ENCODE data around the gene FAM181A. TPM values are rescaled to one million over a fixed set of nuclear protein-coding genes. Genes with fewer than 3 reads are reported as not detected.

The FAM181A gene
- total RNA-seq, 1 experiment from 2014 or later, result not detected

- Histone ChIP-seq H3K4me3 (ENCODE audit: low read depth, low read length, poor library complexity, severe bottlenecking) (no peak overlapping the region), H3K36me3 (ENCODE audit: insufficient read depth, low read length, poor library complexity, severe bottlenecking) (no peaks in the 10 kb centered on the region), H3K27me3 (replicated peaks; ENCODE audit: insufficient read depth, low read depth, low read length, poor library complexity) (peaks cover 33% of the 10 kb centered on the region), H3K9me3 (ENCODE audit: low read depth, low read length, poor library complexity, severe bottlenecking) (no peaks in the 10 kb centered on the region), H3K27ac (ENCODE audit: low read depth, low read length, poor library complexity, severe bottlenecking) (no peak overlapping the region), H3K4me1 (ENCODE audit: insufficient read depth, low read length, poor library complexity, severe bottlenecking) (no peaks in the 10 kb centered on the region)
- DNase-seq (ENCODE audit: low spot score), result no peak
- ChIA-PET CTCF (interaction anchor here (0.8 kb wide), 1 partner anchor 35 kb away, joined by 3 read pairs; no protein-coding TSS in a partner anchor), POLR2A (ENCODE audit: low non-redundant PET) (no interaction called here)
- TF ChIP-seq, protein P1, sequence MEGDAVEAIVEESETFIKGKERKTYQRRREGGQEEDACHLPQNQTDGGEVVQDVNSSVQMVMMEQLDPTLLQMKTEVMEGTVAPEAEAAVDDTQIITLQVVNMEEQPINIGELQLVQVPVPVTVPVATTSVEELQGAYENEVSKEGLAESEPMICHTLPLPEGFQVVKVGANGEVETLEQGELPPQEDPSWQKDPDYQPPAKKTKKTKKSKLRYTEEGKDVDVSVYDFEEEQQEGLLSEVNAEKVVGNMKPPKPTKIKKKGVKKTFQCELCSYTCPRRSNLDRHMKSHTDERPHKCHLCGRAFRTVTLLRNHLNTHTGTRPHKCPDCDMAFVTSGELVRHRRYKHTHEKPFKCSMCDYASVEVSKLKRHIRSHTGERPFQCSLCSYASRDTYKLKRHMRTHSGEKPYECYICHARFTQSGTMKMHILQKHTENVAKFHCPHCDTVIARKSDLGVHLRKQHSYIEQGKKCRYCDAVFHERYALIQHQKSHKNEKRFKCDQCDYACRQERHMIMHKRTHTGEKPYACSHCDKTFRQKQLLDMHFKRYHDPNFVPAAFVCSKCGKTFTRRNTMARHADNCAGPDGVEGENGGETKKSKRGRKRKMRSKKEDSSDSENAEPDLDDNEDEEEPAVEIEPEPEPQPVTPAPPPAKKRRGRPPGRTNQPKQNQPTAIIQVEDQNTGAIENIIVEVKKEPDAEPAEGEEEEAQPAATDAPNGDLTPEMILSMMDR (conservative IDR thresholded peaks at IDR 0.05; ENCODE audit: low read depth, low read length), result no peak
- no peak for TF ChIP-seq EZH2 (IDR thresholded peaks at IDR 0.05; ENCODE audit: borderline replicate concordance, low read depth, low read length, poor library complexity, severe bottlenecking)
- no TSS peak for BruUV-seq (replicated peaks)
- intact Hi-C loops (cut with micrococcal nuclease; ENCODE audit: unreplicated experiment), result loop anchor here (2.0 kb wide), 1 partner anchor 238 kb away; no protein-coding TSS in a partner anchor
Measured at GRCh38 chr14:93892505-93892839, 34.7 kb upstream of the FAM181A start.

- no peaks in the 10 kb centered on the region for H3K36me3 ChIP-seq (ENCODE audit: insufficient read depth, low read length, poor library complexity, severe bottlenecking)
- TF ChIP-seq EZH2 (IDR thresholded peaks at IDR 0.05; ENCODE audit: borderline replicate concordance, low read depth, low read length, poor library complexity, severe bottlenecking), result no peak
- TF ChIP-seq, protein P1 (conservative IDR thresholded peaks at IDR 0.05; ENCODE audit: low read depth, low read length), result peak; percentile 97
- H3K4me1 ChIP-seq (ENCODE audit: insufficient read depth, low read length, poor library complexity, severe bottlenecking), result no peaks in the 10 kb centered on the region
- intact Hi-C loops (cut with micrococcal nuclease; ENCODE audit: unreplicated experiment), result loop anchor here (2.0 kb wide), 1 partner anchor 238 kb away; no protein-coding TSS in a partner anchor
- ChIA-PET CTCF (interaction anchor here (0.8 kb wide), 2 partner anchors 35 to 243 kb away, joined by 3 read pairs; no protein-coding TSS in a partner anchor), POLR2A (ENCODE audit: low non-redundant PET) (no interaction called here)
- H3K4me3 ChIP-seq (ENCODE audit: low read depth, low read length, poor library complexity, severe bottlenecking), result no peak overlapping the region
- peak; percentile 70 for DNase-seq (ENCODE audit: low spot score)
- H3K27ac ChIP-seq (ENCODE audit: low read depth, low read length, poor library complexity, severe bottlenecking), result no peak overlapping the region
- H3K27me3 ChIP-seq (replicated peaks; ENCODE audit: insufficient read depth, low read depth, low read length, poor library complexity), result peaks cover 28% of the 10 kb centered on the region
- no TSS peak for BruUV-seq (replicated peaks)
- H3K9me3 ChIP-seq (ENCODE audit: low read depth, low read length, poor library complexity, severe bottlenecking), result no peaks in the 10 kb centered on the region
Measured at GRCh38 chr14:93892923-93893558, 34.1 kb upstream of the FAM181A start.

GRCh38 chr14:93893661-93894261 lies 33.4 kb upstream of the FAM181A start:
- no TSS peak for BruUV-seq (replicated peaks)
- CTCF ChIA-PET, result interaction anchor here (0.8 kb wide), 1 partner anchor 243 kb away, joined by 3 read pairs; no protein-coding TSS in a partner anchor

More at GRCh38 chr14:93893661-93894261, 33.4 kb upstream of the FAM181A start:
- H3K27me3 ChIP-seq (replicated peaks; ENCODE audit: insufficient read depth, low read depth, low read length, poor library complexity), result peaks cover 21% of the 10 kb centered on the region
- H3K4me1 ChIP-seq (ENCODE audit: insufficient read depth, low read length, poor library complexity, severe bottlenecking), result no peaks in the 10 kb centered on the region
- H3K36me3 ChIP-seq (ENCODE audit: insufficient read depth, low read length, poor library complexity, severe bottlenecking), result no peaks in the 10 kb centered on the region
- no peaks in the 10 kb centered on the region for H3K9me3 ChIP-seq (ENCODE audit: low read depth, low read length, poor library complexity, severe bottlenecking)
- H3K4me3 ChIP-seq (ENCODE audit: low read depth, low read length, poor library complexity, severe bottlenecking), result no peak overlapping the region
- POLR2A ChIA-PET (ENCODE audit: low non-redundant PET), result no interaction called here
- no peak for DNase-seq (ENCODE audit: low spot score)
- TF ChIP-seq EZH2 (IDR thresholded peaks at IDR 0.05; ENCODE audit: borderline replicate concordance, low read depth, low read length, poor library complexity, severe bottlenecking), result no peak
- TF ChIP-seq, protein P1 (conservative IDR thresholded peaks at IDR 0.05; ENCODE audit: low read depth, low read length), result no peak
- intact Hi-C loops (cut with micrococcal nuclease; ENCODE audit: unreplicated experiment), result loop anchor here (2.0 kb wide), 1 partner anchor 239 kb away; no protein-coding TSS in a partner anchor
- no peak overlapping the region for H3K27ac ChIP-seq (ENCODE audit: low read depth, low read length, poor library complexity, severe bottlenecking)
